HG03442 (cell line): Measurements from ENCODE around the gene CHCHD6.

ENCODE experiments used
- ATAC-seq: cut with Tn5 transposase; IDR thresholded peaks from one replicate; pipeline ENCODE4 v1.9.1; 2021; ENCODE audit warnings: mild to moderate bottlenecking, moderate library complexity; ENCODE audit not compliant: unreplicated experiment

Gene CHCHD6

GRCh38 chr3:126703512-126704493 is at the start of gene CHCHD6:
Gene CHCHD6, plus strand, starts transcription at chr3:126704240. Its CDS starts 73 bp downstream, at chr3:126704313.
- peak; percentile 96 for ATAC-seq

- no peak for ATAC-seq
Observed at GRCh38 chr3:126654571-126655383, 49.3 kb upstream of the CHCHD6 start, which contains the start of gene TXNRD3. Gene TXNRD3, minus strand, starts transcription at chr3:126655124.

- no peak for ATAC-seq
Observed at GRCh38 chr3:126655887-126656286, 48.2 kb upstream of the CHCHD6 start.

GRCh38 chr3:126656371-126657134 is 47.5 kb upstream of the CHCHD6 start:
- no peak for ATAC-seq

GRCh38 chr3:126657901-126658300 is 46.1 kb upstream of the CHCHD6 start:
- no peak for ATAC-seq

GRCh38 chr3:126658584-126658983 is 45.5 kb upstream of the CHCHD6 start:
- no peak for ATAC-seq

- ATAC-seq, result no peak
Observed at GRCh38 chr3:126659915-126660886, 43.8 kb upstream of the CHCHD6 start.

GRCh38 chr3:126661532-126662364 is 42.3 kb upstream of the CHCHD6 start:
- ATAC-seq, result no peak

GRCh38 chr3:126663257-126663656 is 40.8 kb upstream of the CHCHD6 start:
- ATAC-seq, result no peak

- ATAC-seq, result no peak
Observed at GRCh38 chr3:126663750-126664149, 40.3 kb upstream of the CHCHD6 start.

- no peak for ATAC-seq
Observed at GRCh38 chr3:126664591-126665214, 39.3 kb upstream of the CHCHD6 start.

GRCh38 chr3:126665221-126665936 is 38.7 kb upstream of the CHCHD6 start:
- ATAC-seq, result no peak

GRCh38 chr3:126665959-126666657 is 37.9 kb upstream of the CHCHD6 start:
- ATAC-seq, result no peak

- no peak for ATAC-seq
Observed at GRCh38 chr3:126666658-126667528, 37.1 kb upstream of the CHCHD6 start.

- no peak for ATAC-seq
Observed at GRCh38 chr3:126667631-126668449, 36.2 kb upstream of the CHCHD6 start.
